HG02973 (cell line): ENCODE results near the gene PRR23E.

Source experiments
- ATAC-seq: cut with Tn5 transposase; IDR thresholded peaks from one replicate; pipeline ENCODE4 v1.9.1; 2021; ENCODE audit warnings: moderate library complexity; ENCODE audit not compliant: unreplicated experiment

The PRR23E gene

DNA sequence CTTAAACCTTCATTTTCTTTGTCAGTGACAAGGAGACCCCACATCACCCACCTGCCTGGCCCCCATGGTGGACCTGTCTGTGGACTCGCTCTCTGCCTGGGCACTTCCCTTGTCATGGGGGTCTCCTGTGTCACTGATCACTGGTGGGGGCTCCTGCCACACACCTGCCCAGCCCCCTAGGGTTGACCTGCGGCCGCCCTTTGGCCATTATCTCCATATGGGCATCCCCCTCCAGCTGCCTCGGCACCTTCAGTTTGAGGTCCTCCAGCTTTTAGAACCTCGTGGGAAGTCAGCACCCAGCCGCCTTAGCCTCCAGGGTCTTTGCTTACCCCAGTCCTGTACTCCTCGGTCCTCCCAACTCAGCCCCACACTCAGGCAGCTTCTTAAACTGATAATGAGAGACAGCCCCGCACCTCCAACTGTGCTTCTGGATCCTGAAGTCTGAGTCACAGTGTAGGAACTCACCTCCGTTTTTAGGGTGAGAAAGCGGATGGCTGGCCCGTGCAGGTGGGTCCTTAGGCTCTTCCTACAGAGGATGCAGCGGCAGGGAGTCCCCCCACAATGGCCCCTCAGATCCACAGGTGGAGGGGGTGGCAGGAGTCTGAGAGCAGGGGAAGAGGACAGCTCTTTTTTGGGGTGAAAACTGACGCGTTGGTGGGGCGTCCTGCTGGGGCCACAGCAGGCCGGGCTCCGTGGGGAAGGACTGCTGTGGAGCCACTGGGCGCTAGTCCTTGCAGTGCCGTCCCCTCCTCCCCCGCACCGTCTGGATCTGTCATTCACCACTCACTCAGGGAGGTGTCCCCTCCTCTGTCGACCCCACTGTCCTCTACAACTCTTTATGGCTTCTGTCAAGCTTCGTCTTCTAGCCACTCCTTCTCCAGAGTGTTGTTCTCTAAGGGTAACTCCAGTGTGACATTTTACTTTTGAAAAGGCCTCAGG lies 8.7 kb upstream of the PRR23E start:
- ATAC-seq: no peak

DNA sequence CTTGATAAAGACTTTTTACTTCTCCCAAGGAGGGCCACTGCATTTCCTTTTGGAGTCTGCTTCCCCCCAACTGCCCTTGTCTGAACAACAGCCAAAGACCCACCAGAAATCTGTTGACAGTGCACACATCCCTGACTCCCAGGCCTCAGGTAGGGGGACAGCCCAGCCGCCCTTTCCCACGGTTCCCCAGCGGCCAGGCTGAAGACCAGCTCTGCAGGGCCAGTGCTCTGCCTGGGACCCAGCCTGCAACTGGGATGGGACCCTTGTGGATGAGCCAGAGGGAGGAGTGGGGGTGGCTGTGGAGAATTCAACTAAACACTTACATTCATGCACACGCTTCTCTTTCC lies 8.1 kb upstream of the PRR23E start:
- ATAC-seq: no peak

DNA sequence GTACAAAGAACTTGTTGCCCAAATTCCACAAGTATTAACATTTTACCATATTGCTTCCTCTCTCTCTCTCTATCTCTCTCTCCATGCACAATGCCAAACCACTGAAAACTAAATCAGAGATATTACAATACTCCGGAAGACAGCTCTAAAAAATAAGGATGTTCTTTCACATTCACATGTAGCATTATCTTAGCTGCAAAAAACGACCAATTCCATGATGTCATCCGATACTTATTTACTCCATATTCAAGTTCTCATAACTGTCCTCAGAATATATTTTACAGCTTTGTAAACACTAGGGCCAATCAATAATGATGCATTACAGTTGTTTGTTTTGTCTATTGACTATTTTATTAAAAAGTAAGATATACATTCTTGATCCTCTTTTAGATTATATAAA lies 7.7 kb upstream of the PRR23E start:
- no peak for ATAC-seq

DNA sequence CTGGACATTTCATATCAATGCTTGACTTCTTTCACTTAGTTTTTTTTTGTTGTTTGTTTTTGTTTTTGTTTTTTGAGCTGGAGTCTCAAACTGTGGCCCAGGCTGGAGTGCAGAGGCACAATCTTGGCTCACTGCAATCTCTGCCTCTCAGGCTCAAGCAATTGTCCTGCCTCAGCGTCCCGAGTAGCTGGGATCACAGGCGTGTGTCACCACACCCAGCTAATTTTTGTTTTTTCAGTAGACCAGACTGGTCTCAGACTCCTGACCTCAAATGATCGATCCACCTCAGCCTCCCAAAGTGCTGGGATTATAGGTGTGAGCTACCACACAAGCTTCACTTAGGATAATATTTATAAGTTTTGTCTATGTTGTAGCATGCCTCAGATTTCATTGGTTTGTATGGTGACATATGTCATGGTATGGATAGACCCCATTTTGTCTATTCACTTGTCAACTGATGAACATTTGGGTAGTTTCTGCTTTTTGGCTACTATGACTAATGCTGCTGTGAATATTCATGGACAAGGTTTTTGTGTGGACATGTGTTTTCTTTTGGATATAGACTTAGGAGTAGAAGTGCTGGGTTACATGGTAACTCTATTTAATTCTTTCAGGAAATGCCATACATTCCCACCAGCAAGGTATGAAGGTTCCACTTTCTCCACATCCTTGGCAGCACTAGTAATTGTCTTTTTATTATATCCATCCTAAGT lies 6.8 kb upstream of the PRR23E start:
- no peak for ATAC-seq

DNA sequence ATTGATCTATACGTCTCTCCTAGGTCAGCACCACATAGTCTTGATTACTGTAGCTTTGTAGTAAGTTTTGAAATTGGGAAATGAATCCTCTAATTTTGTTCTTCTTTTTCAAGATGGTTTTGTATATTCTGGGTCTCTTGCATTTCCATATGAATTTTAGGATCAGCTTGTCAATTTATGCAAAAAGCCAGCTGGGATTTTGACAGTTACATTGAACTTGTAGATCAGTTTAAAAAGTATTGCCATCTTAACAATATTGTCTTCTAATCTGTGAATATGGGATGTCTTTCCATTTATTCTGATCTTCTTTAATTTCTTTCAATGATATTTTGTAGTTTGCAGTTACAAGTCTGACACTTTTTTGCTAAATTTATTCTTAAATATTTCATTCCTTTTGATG lies 5.6 kb upstream of the PRR23E start:
- no peak for ATAC-seq

DNA sequence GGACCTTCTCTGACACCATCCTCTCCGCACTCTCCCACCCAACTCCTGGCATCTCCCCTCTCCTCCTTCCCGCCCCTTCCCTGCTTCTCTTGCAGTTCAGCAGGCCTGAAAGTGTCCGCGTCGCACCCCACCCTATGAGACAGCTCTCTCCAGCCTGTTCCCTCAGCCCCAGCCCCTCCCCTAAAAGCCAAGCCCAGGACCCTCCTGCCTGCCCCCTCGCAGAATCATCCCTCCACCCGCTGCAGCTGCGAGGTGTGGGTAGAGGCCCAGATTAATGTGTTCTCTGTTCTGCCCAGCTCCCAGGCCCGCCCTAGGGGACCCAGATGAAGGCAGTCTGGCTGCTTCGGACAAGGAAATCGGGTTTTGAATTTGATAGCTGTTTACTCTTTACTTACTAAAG lies 410 bp downstream of the PRR23E start:
- ATAC-seq: no peak

DNA sequence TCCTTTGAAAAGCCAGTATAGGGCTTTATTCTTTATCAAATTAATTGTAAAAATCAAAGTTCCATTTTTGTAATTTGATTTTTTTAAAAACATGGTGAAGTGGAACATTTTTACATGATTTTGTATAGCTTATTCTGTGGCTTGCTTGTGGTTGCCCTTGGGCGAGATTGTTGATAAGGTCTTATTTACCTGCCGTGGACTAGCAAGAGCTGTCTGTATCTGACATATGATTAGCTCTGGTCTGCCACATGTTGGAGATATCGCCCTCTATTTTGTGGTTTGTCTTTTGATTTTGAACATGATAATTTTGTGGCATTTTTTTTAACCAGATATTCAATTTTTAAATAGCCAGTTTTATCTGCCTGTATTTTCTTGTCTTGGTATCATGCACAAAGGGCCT lies 844 bp downstream of the PRR23E start:
- ATAC-seq: no peak

DNA sequence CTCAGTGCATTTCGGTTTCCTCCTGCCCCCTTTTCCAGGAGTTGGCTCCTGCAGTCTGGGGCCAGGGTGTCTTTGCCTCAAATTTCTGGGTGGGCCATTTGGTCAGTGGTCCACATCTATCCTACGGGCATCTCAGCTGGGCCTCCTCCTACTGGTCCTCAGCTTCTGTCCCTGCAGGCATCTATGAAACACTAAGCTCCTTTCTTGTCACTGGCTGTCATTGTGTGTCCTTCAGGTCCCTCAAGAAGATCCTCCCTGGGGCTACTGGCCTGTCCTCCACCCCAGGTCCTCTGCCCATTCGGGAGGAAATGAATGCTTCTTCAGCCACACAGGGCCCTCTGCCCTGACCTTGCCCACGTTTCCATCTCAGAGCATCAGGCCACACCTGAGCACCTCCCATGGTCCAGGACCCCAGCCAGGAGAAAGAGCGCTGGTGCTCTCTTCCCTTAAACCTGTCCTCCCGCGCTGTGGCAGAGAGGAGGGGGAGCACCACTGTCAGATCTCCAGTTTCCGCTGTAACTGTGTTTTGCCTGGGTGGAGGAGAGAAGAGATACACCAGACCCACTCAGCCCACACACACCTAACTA lies 1.8 kb downstream of the PRR23E start:
- ATAC-seq: no peak

DNA sequence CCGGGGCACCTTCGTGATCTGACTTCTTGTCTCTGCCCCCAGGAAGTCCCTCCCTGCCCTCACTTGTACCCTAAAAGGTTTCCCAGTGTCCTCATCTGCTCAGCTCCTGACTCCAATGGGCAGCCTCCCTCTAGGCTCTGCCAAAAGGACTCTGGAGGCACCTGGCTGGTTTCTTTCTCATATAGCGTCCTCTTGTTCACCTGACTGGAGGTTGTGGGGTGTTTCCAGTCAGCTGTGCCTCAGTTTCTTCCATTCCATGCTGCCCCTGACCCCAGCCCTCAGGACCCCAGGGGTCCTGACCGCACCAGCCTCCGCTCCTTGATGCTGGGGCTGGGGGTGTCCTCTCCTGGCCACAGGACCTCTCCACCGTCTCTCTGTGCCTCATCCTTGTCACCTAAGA lies 2.5 kb downstream of the PRR23E start:
- no peak for ATAC-seq

DNA sequence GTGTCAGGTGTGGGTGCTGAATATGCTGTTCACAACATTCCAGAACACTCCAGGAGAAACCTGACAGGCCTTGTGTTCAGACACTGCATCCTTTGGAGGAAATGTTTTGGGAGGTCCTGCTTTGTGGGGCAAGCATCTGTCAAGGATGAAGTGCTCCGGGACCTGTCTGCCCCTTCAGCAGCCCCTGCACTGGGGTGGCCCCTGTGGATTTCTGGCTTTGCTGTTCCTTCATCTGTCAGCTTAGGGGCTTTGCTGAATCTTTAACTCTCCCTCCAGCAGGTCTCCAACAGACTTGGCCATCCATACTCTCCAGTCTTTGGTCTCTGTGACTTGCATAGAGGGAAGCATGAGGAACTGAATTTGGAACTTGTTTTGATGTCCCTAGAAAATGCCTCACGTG lies 3.1 kb downstream of the PRR23E start:
- ATAC-seq: no peak

DNA sequence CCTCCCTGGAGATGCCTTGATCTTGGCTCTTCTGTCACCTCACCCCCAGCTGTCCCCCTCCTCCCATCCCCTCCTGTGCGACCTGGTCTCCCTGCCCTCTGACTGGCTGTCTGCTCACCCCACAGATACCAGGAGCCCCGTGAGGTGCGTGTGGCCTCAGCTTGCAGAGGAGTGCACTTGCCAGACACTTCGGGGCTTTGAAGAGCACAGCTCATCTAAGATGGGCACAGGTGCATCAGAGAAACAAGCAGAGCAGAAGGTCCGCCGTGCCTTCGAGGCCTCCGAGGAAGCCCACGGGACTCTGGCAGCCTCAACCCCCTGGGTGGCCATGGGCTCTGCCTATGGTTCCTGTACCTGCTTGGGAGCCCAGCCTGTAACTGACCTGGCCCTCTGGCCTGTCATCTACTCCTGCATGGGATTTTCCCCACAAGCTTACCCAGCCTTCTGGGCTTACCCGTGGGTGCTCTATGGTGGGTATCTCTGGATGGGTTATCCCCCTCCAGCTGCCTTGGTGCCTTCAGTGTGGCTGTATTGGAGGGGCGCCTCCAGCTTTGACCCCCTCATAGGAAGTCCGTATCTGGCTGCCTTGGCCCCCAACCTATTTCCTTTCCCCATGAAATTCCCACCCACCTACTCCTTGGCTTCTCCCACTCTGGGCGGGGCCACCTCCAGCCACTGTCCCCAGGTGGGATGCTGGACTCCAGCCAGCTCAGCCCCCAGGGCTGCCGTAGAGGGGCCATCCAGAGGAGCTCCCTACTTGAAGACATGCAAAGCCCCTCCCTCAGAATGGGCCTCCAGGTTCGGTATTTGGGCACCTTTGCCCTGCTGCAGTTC lies 3.8 kb downstream of the PRR23E start:
- ATAC-seq: no peak

DNA sequence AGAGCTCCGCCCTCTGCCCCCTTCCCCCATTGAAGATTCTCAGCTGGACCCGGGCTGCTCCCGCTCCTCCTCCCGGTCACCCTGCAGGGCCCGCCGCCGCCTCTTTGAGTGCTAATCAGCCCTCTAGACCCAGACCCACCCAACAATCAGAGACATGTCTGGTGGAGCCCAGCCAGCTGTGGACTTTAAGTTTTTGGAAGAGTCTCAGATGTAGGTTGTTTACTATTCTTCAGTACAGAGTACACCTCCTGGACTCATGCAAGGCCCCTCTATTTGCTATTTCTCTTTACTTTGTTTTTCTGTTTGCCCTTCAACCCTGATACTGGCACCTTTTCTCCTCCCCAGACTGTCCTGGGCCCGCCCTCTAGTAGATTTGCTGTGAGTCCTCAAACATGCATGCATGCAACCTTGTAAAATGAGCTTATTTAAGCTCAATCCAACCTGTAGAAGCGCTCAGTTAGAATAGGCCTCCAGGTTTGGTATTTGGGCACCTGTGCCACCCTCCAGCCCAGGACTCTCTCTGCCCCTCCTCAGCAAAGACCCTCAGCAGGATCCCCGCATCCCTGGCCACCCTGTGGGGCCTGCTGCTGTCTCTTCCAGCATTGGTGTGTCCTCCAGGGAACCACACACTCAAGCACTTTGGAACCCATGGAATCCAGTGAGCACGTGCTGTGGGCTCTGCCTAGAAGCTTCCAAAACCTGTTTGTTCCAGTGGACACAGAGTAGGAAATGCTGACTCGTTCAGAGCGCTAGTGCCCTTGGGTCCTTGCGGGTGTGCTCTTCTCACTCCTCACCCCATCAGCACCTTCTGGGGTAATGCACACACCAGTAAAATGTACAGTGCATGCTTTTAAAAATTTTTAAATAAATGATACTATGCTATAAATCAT lies 4.6 kb downstream of the PRR23E start:
- ATAC-seq: no peak

DNA sequence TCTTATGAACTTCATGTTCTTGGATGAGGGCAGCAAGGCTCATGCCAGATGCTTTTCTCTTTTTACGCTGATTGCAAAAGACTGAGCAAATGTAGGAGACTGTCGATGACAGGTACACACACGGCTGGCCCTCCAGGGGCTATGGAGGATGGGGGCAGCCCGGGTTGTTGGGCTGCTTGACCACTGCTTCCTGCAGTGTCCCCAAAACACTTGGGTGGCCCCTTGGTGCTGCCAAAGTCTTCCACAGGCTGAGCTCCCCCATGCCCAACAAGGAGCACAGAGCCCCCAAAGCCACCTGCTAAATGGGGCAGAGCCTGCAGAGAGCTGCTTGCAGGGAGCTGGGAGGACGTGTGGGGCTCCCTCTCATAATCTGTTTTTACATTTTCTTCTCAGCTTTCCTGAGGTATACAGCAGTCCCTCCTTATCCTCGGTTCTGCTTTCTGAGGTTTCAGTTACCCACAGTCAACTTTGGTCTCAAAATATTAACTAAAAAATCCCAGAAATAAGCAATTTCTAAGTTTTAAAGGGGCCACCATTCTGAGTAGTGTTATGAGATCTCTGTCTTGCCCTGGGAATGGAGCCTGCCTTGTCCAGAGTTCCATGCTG lies 7.3 kb downstream of the PRR23E start:
- ATAC-seq: no peak

DNA sequence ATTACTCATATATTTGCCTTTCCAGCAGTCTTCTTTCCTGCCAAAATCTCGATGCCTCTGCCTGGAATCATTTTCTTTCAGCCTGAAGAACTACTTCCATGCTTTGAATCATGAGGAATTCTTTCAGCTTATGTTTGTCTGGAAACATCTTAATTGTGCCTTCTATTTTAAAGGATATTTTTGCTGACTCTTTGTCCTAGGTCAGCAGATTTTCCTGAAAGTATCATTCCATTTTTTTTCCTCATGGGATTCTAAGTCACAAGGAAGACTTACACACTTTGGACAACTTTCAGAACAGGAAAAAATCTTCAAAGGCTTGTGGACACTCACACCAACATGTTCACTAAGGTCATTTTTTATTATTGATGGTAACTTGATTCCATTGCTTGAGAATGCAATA lies 10.1 kb downstream of the PRR23E start:
- no peak for ATAC-seq

DNA sequence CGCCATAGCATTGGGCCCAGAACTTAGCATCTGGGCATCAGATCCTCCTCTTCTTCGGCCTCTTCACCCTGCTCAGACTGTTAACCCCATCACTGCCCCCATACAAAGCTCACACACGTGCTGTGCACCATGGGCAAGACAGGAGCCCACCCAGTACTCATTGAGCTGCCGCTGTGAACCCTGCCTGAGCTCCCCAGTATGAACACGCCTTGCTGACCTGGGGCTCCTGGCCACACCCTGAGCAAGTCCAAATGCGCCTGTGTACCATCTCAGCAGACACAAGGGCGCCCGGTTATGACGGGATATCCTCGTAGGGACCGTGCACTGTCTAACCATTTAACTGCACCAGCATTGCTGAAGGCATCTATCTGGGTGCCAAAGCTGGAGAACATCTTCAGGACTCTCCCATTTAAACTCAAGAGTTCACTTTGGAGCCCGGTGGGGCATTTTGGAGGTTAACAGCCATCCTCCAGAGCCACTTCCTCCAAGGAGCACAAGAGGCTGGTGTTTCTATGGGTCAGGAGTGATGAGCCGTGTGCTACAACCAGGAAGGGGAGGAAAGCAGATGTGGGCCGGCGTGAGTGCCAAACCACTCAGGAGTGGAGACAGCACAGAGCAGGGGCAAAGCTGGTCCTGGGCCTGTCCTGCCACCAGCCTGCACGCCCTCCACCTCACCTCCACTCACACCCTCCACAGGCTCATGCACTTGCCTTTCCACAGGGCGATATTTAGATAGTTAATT lies 12.1 kb downstream of the PRR23E start:
- ATAC-seq: no peak

DNA sequence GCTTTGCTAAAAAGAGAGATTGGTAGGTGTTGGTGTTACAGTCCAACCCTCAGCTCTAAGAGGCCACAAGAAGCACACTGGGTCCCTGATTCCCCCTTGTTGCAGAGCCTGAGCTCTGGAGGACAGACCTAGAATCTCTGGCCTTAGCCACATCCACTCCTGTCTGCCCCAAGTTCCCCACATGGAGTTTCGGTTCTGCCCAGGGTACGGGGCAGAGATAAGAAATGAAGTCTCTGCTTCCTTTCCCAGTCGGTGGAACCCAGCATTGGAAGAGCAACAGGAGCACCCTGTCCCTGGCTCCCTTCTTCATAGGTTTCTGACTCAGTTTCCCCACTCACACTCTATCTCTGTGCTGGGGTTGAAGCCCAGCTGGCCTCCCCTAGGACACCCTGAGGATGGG lies 13.2 kb downstream of the PRR23E start:
- no peak for ATAC-seq

DNA sequence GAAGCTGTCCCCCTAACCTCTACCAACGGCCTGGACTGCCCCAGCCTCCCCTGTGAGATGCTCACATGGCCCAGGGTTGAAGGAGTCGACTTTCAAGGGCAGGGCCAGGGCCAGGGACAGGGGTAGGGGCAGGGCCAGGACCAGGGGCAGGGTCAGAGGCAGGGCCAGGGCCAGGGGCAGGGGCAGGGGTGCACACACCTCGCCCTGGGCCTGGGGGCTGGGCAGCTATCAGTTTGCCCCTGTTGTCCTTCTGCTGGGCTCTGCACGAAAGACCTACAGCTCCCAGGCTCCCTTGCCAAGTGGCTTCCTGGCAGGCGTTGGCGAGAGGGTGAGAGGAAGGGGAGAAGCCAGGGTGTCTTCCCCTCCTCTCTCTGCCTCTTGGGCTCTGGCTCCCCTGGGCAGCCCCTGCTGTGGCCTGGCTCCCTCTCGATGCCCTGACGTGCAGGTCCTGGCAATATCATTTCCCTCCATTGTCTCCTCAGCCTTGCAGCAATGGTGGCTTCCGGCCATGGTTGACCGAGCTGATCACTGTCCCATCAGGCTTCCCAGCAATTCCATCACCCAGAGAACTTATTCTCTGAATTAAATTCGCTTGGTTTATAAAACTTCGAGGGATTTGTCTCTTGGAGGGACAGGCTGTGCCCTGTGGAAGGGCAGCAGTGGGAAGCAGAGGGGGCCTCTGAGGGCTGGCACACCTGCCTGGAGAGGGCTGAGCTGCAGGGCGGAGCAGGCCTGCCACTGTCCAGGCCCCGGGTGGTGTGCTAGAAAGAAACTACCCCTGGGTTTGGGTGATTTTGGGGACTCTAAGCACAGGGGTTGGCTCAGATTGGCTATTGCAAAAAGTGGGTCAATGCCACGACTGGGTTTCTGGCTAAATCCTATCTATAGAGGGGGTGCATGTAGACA lies 13.9 kb downstream of the PRR23E start:
- no peak for ATAC-seq
